SK-N-SH (cell line): ENCODE results near the gene APBB2.

Source experiments
- JUND ChIP-seq: IDR thresholded peaks from 2 replicates; pipeline ENCODE4 v1.4.0; 2012
- SIN3A ChIP-seq: IDR thresholded peaks from 2 replicates; pipeline ENCODE4 v1.6.1; 2012; ENCODE audit warnings: low read depth, mild to moderate bottlenecking, low read length, moderate library complexity, borderline replicate concordance
- SMC3 ChIP-seq: IDR thresholded peaks from 2 replicates; pipeline ENCODE4 v1.6.1; 2012; ENCODE audit warnings: low read depth, low read length, improper control_type of control experiment
- TF ChIP-seq, protein P1 (sequence below): fragments of 200-600 bp; sonication (generic); IDR thresholded peaks from 2 replicates; pipeline ENCODE4 v1.6.1; 2017; ENCODE audit warnings: antibody characterized with exemption, mild to moderate bottlenecking, moderate library complexity

DNA sequence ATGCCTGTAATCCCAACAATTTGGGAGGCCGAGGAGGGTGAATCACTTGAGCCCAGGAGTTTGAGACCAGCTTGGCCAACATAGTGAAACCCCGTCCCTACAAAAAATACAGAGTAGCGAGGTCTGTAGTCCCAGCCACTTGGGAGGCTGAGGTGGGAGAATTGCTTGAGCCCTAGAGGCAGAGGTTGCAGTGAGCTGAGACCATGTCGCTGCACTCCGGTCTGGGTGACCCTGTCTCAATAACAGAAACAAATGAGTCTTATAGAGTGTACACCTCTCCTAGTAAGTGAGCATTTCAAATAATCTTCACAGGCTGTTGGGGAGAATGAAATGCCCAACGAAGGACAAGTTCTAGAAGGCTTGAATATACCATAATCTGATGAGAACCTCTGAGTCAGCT is 47.9 kb upstream of the APBB2 start:
- TF ChIP-seq SIN3A (no peak), SMC3 (no peak), JUND (no peak)
- TF ChIP-seq, protein P1, sequence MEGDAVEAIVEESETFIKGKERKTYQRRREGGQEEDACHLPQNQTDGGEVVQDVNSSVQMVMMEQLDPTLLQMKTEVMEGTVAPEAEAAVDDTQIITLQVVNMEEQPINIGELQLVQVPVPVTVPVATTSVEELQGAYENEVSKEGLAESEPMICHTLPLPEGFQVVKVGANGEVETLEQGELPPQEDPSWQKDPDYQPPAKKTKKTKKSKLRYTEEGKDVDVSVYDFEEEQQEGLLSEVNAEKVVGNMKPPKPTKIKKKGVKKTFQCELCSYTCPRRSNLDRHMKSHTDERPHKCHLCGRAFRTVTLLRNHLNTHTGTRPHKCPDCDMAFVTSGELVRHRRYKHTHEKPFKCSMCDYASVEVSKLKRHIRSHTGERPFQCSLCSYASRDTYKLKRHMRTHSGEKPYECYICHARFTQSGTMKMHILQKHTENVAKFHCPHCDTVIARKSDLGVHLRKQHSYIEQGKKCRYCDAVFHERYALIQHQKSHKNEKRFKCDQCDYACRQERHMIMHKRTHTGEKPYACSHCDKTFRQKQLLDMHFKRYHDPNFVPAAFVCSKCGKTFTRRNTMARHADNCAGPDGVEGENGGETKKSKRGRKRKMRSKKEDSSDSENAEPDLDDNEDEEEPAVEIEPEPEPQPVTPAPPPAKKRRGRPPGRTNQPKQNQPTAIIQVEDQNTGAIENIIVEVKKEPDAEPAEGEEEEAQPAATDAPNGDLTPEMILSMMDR, result no peak
